IMR-90 (cell line): ENCODE data around the gene SPARCL1. TPM values are rescaled to one million over a fixed set of nuclear protein-coding genes. Genes with fewer than 3 reads are reported as not detected.

Experiments
- ATAC-seq: fragments of 200-7000 bp; cut with Tn5 transposase; 2 replicates; pipeline ENCODE4 v1.9.1; 2020; ENCODE audit warnings: low read depth, mild to moderate bottlenecking, moderate library complexity
- BruUV-seq: library from RNA; stranded (reverse); fragments of 400-500 nt; replicated peaks from 2 replicates; lab custom pipeline; 2021; lab: Mats Ljungman, UMichigan
- CTCF ChIA-PET: fragments of 300-600 bp; formaldehyde crosslinking; extraction: SDS; loops from one replicate; lab custom pipeline; 2021; ENCODE audit warnings: antibody characterized with exemption; lab: Yijun Ruan, JAX
- POLR2A ChIA-PET: fragments of 300-600 bp; sonication (Branson Sonifier 250); formaldehyde crosslinking; loops from one replicate; lab custom pipeline; 2022; ENCODE audit warnings: antibody characterized with exemption; ENCODE audit not compliant: unreplicated experiment; lab: Charles Lee
- DNase-seq: peaks from one replicate; pipeline ENCODE4 v3.0.0; 2013
- H2AFZ ChIP-seq: replicated peaks from 2 replicates; pipeline ENCODE3; 2013; ENCODE audit warnings: low read length, mild to moderate bottlenecking; ENCODE audit not compliant: poor library complexity
- H2AK5ac ChIP-seq: 2 replicates; pipeline ENCODE4 v1.6.1; 2013; ENCODE audit warnings: low read depth, low read length, inconsistent platforms
- H2AK9ac ChIP-seq: replicated peaks from 2 replicates; pipeline ENCODE3; 2013; ENCODE audit warnings: mild to moderate bottlenecking, low read depth, low read length, moderate library complexity; ENCODE audit not compliant: poor library complexity
- H2BK120ac ChIP-seq: 2 replicates; pipeline ENCODE4 v1.6.1; 2013; ENCODE audit warnings: low read depth, low read length, inconsistent platforms
- H2BK15ac ChIP-seq: 3 replicates; pipeline ENCODE4 v1.6.1; 2013; ENCODE audit warnings: low read depth, low read length, inconsistent platforms
- H2BK20ac ChIP-seq: 2 replicates; pipeline ENCODE4 v1.6.1; 2013; ENCODE audit warnings: low read depth, mild to moderate bottlenecking, inconsistent platforms, low read length, moderate library complexity
- H2BK5ac ChIP-seq: 2 replicates; pipeline ENCODE4 v1.6.1; 2013; ENCODE audit warnings: mild to moderate bottlenecking, low read depth, low read length, inconsistent platforms; ENCODE audit not compliant: poor library complexity, severe bottlenecking
- H3K14ac ChIP-seq: replicated peaks from 2 replicates; pipeline ENCODE4 v1.6.1; 2013; ENCODE audit warnings: low read depth, low read length, inconsistent platforms
- H3K18ac ChIP-seq: 2 replicates; pipeline ENCODE4 v1.6.1; 2013; ENCODE audit warnings: low read depth, low read length, control low read depth
- H3K23ac ChIP-seq: 2 replicates; pipeline ENCODE4 v1.6.1; 2013; ENCODE audit warnings: low read depth, low read length, inconsistent platforms
- H3K27ac ChIP-seq: 2 replicates; pipeline ENCODE4 v1.5.1; 2013; ENCODE audit warnings: mild to moderate bottlenecking, control low read depth, low read length; ENCODE audit not compliant: insufficient read depth
- H3K27me3 ChIP-seq: 2 replicates; pipeline ENCODE4 v1.6.1; 2013; ENCODE audit warnings: low read length; ENCODE audit not compliant: control insufficient read depth, insufficient read depth
- H3K36me3 ChIP-seq: 2 replicates; pipeline ENCODE4 v1.6.1; 2013; ENCODE audit warnings: low read length, mixed read lengths; ENCODE audit not compliant: control insufficient read depth, insufficient read depth
- H3K4ac ChIP-seq: 2 replicates; pipeline ENCODE4 v1.6.1; 2013; ENCODE audit warnings: low read depth, low read length, inconsistent platforms
- H3K4me1 ChIP-seq: 2 replicates; pipeline ENCODE4 v1.6.1; 2013; ENCODE audit warnings: low read length, mixed read lengths; ENCODE audit not compliant: control insufficient read depth, insufficient read depth
- H3K4me2 ChIP-seq: 2 replicates; pipeline ENCODE4 v1.6.1; 2013; ENCODE audit warnings: low read depth, mild to moderate bottlenecking, control low read depth, low read length, moderate library complexity
- H3K4me3 ChIP-seq: 2 replicates; pipeline ENCODE4 v1.5.1; 2013; ENCODE audit warnings: low read depth, mild to moderate bottlenecking, control low read depth, low read length, moderate library complexity; ENCODE audit not compliant: insufficient read depth
- H3K56ac ChIP-seq: 2 replicates; pipeline ENCODE4 v1.6.1; 2013; ENCODE audit warnings: low read length, inconsistent platforms; ENCODE audit not compliant: insufficient read depth; ENCODE audit errors: extremely low read depth
- H3K79me1 ChIP-seq, 2 experiments: 2 replicates each; pipeline ENCODE4 v1.6.1; 2013; ENCODE audit warnings: low read length in 2 of 2, inconsistent platforms in 1 of 2, low read depth in 1 of 2
- H3K9ac ChIP-seq: 2 replicates; pipeline ENCODE4 v1.6.1; 2013; ENCODE audit warnings: low read depth, low read length, control low read depth
- H3K9me1 ChIP-seq: 2 replicates; pipeline ENCODE4 v1.6.1; 2013; ENCODE audit warnings: low read length, inconsistent platforms; ENCODE audit not compliant: insufficient read depth
- H3K9me3 ChIP-seq: 2 replicates; pipeline ENCODE4 v1.6.1; 2013; ENCODE audit warnings: low read length; ENCODE audit not compliant: control insufficient read depth, insufficient read depth
- H4K20me1 ChIP-seq: 2 replicates; pipeline ENCODE4 v1.6.1; 2013; ENCODE audit warnings: low read length, inconsistent platforms; ENCODE audit not compliant: insufficient read depth
- H4K5ac ChIP-seq: 2 replicates; pipeline ENCODE4 v1.6.1; 2013; ENCODE audit warnings: mild to moderate bottlenecking, low read depth, low read length, control low read depth
- H4K8ac ChIP-seq, 2 experiments: 2 replicates each; pipeline ENCODE4 v1.6.1; 2013; ENCODE audit warnings: low read depth in 2 of 2, low read length in 2 of 2, control low read depth in 1 of 2, inconsistent platforms in 1 of 2
- H4K91ac ChIP-seq: 2 replicates; pipeline ENCODE4 v1.6.1; 2013; ENCODE audit warnings: low read depth, low read length, inconsistent platforms; ENCODE audit not compliant: insufficient read depth
- BHLHE40 ChIP-seq: fragments of 150-350 bp; IDR thresholded peaks from 2 replicates; pipeline ENCODE4 v1.6.1; 2016; ENCODE audit warnings: mild to moderate bottlenecking, low read depth, low read length
- CEBPB ChIP-seq: IDR thresholded peaks from 2 replicates; pipeline ENCODE4 v1.6.1; 2012; ENCODE audit warnings: low read depth, low read length, improper control_type of control experiment
- ELK1 ChIP-seq: fragments of 150-350 bp; IDR thresholded peaks from 2 replicates; pipeline ENCODE4 v1.6.1; 2016; ENCODE audit warnings: low read depth, mild to moderate bottlenecking, low read length, moderate library complexity, borderline replicate concordance
- FOS ChIP-seq: fragments of 150-350 bp; IDR thresholded peaks from 2 replicates; pipeline ENCODE4 v1.6.1; 2016; ENCODE audit warnings: low read depth, low read length
- MAFK ChIP-seq: IDR thresholded peaks from 2 replicates; pipeline ENCODE4 v1.6.1; 2012; ENCODE audit warnings: low read depth, low read length, improper control_type of control experiment
- MAZ ChIP-seq: IDR thresholded peaks from 2 replicates; pipeline ENCODE4 v1.6.1; 2012; ENCODE audit warnings: low read depth, mild to moderate bottlenecking, low read length, improper control_type of control experiment, moderate library complexity, borderline replicate concordance
- MXI1 ChIP-seq: IDR thresholded peaks from 2 replicates; pipeline ENCODE4 v1.6.1; 2012; ENCODE audit warnings: low read depth, mild to moderate bottlenecking, low read length, moderate library complexity, borderline replicate concordance
- NFE2L2 ChIP-seq: fragments of 150-350 bp; IDR thresholded peaks from 2 replicates; pipeline ENCODE4 v1.6.1; 2016; ENCODE audit warnings: low read depth, mild to moderate bottlenecking, low read length
- POLR2A ChIP-seq: IDR thresholded peaks from 2 replicates; pipeline ENCODE4 v1.6.1; 2012; ENCODE audit warnings: mild to moderate bottlenecking, low read depth, low read length
- RAD21 ChIP-seq: IDR thresholded peaks from 2 replicates; pipeline ENCODE4 v1.6.1; 2012; ENCODE audit warnings: low read length, improper control_type of control experiment
- RFX5 ChIP-seq: IDR thresholded peaks from 2 replicates; pipeline ENCODE4 v1.8.0; 2012; ENCODE audit warnings: low read depth, mild to moderate bottlenecking, low read length, moderate library complexity
- USF2 ChIP-seq: fragments of 150-350 bp; IDR thresholded peaks from 2 replicates; pipeline ENCODE4 v1.6.1; 2017; ENCODE audit warnings: mild to moderate bottlenecking, antibody characterized with exemption, low read length, low read depth
- WGBS, 2 experiments: methylation state at CpG; one replicate each; pipeline versions ENCODE4 v1.1.5 to v1.1.7; 2013; ENCODE audit warnings: missing lambda C conversion rate in 2 of 2; ENCODE audit not compliant: insufficient read length in 1 of 2; ENCODE audit errors: extremely low coverage in 2 of 2; 5-methylcytosine and 5-hydroxymethylcytosine counted together
- dilution Hi-C: fragments of 300-500 bp; cut with HindIII; formaldehyde crosslinking; loops from one replicate; pipeline ENCODE4 v1.14.3; 2018; ENCODE audit warnings: low sequenced_read_pairs; ENCODE audit not compliant: unreplicated experiment
- in situ Hi-C: fragments of 300-500 bp; cut with MboI; formaldehyde crosslinking; loops from 3 replicates; pipeline ENCODE4 v1.14.3; 2019; ENCODE audit warnings: low sequenced_read_pairs, inconsistent platforms, mixed read lengths
- intact Hi-C: fragments of 100-400 bp; cut with micrococcal nuclease; formaldehyde crosslinking; loops from 2 replicates; pipeline ENCODE4 v1.10.0; 2022
- polyA plus RNA-seq, 3 experiments: library from polyadenylated mRNA; depleted of rRNA; stranded (reverse); fragments of >200 nt; gene quantifications; 2 replicates each; pipeline ENCODE4 v1.2.3, GENCODE V29; 2012; ENCODE audit warnings: low replicate concordance in 1 of 3
- total RNA-seq: library from RNA; depleted of rRNA; stranded (reverse); fragments of >200 nt; gene quantifications from 2 replicates; pipeline ENCODE4 v1.2.3, GENCODE V29; 2012
- TF ChIP-seq, protein P1 (sequence below): conservative IDR thresholded peaks from 2 replicates; pipeline ENCODE4 v1.5.1; 2012; ENCODE audit warnings: mild to moderate bottlenecking, low read depth, low read length, improper control_type of control experiment

Gene SPARCL1
- total and polyA plus RNA-seq, 2 of the 4 experiments (the other 2 are of a cell fraction) = not detected

DNA sequence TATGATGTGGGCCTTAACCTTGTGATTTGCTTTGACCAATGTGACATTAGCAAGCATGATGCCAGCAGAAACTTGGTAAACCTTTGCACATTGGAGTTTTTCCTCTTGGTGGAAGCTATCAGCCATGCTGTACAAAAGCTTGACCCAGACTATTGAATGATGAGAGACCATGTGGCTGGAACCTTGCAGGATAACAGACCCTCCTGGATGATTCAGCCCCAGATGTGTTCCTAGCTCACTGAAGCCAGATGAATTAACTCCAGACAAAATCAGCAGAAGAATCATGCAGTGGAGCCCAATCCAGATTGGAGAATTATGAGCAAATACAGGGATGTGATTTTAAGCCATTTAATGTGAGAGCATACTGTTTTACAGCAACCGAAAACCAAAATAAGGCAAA, 16.8 kb downstream of the SPARCL1 start:
- H3K9ac ChIP-seq = no peak overlapping the region
- H4K91ac ChIP-seq = no peak overlapping the region
- no peak overlapping the region for H3K23ac ChIP-seq
- H3K9me3 ChIP-seq = no peaks in the 10 kb centered on the region
- H2AK9ac ChIP-seq = no peak overlapping the region
- ChIA-PET CTCF (no interaction called here), POLR2A (no interaction called here)
- ATAC-seq (no peak), DNase-seq (no peak)
- H3K14ac ChIP-seq = no peak overlapping the region
- dilution Hi-C loops (no loop called here), intact Hi-C loops (no loop called here), in situ Hi-C loops (no loop called here)
- H3K4me3 ChIP-seq = no peak overlapping the region
- H2BK20ac ChIP-seq = no peak overlapping the region
- no peaks in the 10 kb centered on the region for H3K36me3 ChIP-seq
- no peaks in the 10 kb centered on the region for H3K27me3 ChIP-seq
- H3K4ac ChIP-seq = no peak overlapping the region
- H2AFZ ChIP-seq = no peak overlapping the region
- H3K79me1 ChIP-seq = no peaks in the 10 kb centered on the region
- H3K56ac ChIP-seq = no peak overlapping the region
- no peak overlapping the region for H3K4me2 ChIP-seq
- peaks cover 2% of the 10 kb centered on the region for H3K4me1 ChIP-seq
- H4K20me1 ChIP-seq = no peaks in the 10 kb centered on the region
- no peak overlapping the region for H3K27ac ChIP-seq
- H4K5ac ChIP-seq = no peak overlapping the region
- H2BK5ac ChIP-seq = no peak overlapping the region
- BruUV-seq = no TSS peak
- H3K9me1 ChIP-seq = peaks cover 3% of the 10 kb centered on the region
- no peak overlapping the region for H2BK15ac ChIP-seq
- TF ChIP-seq MAZ = no peak
- TF ChIP-seq RFX5 = no peak
- no peak for TF ChIP-seq FOS
- no peak for TF ChIP-seq POLR2A
- TF ChIP-seq BHLHE40 = no peak
- no peak for TF ChIP-seq MXI1
- no peak for TF ChIP-seq MAFK
- TF ChIP-seq NFE2L2 = no peak
- TF ChIP-seq USF2 = no peak
- TF ChIP-seq RAD21 = no peak
- TF ChIP-seq CEBPB = no peak
- TF ChIP-seq, protein P1, sequence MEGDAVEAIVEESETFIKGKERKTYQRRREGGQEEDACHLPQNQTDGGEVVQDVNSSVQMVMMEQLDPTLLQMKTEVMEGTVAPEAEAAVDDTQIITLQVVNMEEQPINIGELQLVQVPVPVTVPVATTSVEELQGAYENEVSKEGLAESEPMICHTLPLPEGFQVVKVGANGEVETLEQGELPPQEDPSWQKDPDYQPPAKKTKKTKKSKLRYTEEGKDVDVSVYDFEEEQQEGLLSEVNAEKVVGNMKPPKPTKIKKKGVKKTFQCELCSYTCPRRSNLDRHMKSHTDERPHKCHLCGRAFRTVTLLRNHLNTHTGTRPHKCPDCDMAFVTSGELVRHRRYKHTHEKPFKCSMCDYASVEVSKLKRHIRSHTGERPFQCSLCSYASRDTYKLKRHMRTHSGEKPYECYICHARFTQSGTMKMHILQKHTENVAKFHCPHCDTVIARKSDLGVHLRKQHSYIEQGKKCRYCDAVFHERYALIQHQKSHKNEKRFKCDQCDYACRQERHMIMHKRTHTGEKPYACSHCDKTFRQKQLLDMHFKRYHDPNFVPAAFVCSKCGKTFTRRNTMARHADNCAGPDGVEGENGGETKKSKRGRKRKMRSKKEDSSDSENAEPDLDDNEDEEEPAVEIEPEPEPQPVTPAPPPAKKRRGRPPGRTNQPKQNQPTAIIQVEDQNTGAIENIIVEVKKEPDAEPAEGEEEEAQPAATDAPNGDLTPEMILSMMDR = no peak
- TF ChIP-seq ELK1 = no peak
- H2BK120ac ChIP-seq = no peak overlapping the region
- WGBS, 2 experiments = no CpG with 5 or more reads among the region's 1 CpG
- H4K8ac ChIP-seq = no peak overlapping the region
- no peak overlapping the region for H3K18ac ChIP-seq
- no peak overlapping the region for H2AK5ac ChIP-seq
